ENCODE data around the gene SHISA5. TPM values are rescaled to one million over a fixed set of nuclear protein-coding genes. Genes with fewer than 3 reads are reported as not detected.
A peak's percentile ranks its signal among the peaks of the same experiment; 100 is the strongest.

SHISA5 gene
- total and polyA plus RNA-seq, 2 of the 8 experiments (the other 6 are each of a cell fraction or from before 2014, with no cell fraction given) = 196 to 315 TPM

- CTCF ChIA-PET (ENCODE audit: partially characterized antibody) = interaction anchor here (0.7 to 7.7 kb wide), 11 partner anchors 8 to 236 kb away, joined by 3 to 138 read pairs (median 5); no protein-coding TSS in a partner anchor
- H3K36me3 ChIP-seq (ENCODE audit: control insufficient read depth in 2 of 4, insufficient read depth in 4 of 4, low read length in 3 of 4) = peaks cover 4 to 26% (median 12%) of the 10 kb centered on the region in 4 experiments; a peak in 6 of 8 replicates
- H3K79me2 ChIP-seq (ENCODE audit: control insufficient read depth in 1 of 2, insufficient read depth in 2 of 2, low read length in 2 of 2) = peaks cover 27 to 52% of the 10 kb centered on the region in 2 experiments
- H3K56ac ChIP-seq (replicated peaks; ENCODE audit: insufficient read length, low read depth, low read length) = no peak overlapping the region
- peaks cover 4 to 12% of the 10 kb centered on the region in 2 experiments for H4K20me1 ChIP-seq (replicated peaks in 1 of 2; ENCODE audit: control insufficient read depth in 1 of 2, insufficient read depth in 2 of 2, low read length in 2 of 2)
- H3K4me1 ChIP-seq (replicated peaks in 1 of 4; ENCODE audit: control insufficient read depth in 3 of 4, insufficient read depth in 4 of 4, low read length in 3 of 4) = peaks cover 7 to 28% (median 20%) of the 10 kb centered on the region in 4 experiments
- POLR2A ChIA-PET (ENCODE audit: partially characterized antibody) = interaction anchor here (0.9 to 31.5 kb wide), 11 partner anchors 8 to 272 kb away, joined by 3 to 650 read pairs (median 8); partner anchors contain the start of genes ATRIP, CCDC51, TMA7 and ZNF589
- H3K4me3 ChIP-seq (ENCODE audit: extremely low read depth in 1 of 4, insufficient read depth in 2 of 4, low read depth in 3 of 4, low read length in 4 of 4) = peak overlapping the region; percentile 66 to 85 (median 76); a peak in 7 of 8 replicates
- H2BK5ac ChIP-seq (ENCODE audit: low read depth, low read length) = peak overlapping the region; percentile 91; the same call in 1 of the 2 replicates
- no peak overlapping the region for H2BK120ac ChIP-seq (replicated peaks; ENCODE audit: low read depth, low read length)
- H4K91ac ChIP-seq (replicated peaks; ENCODE audit: insufficient read length, low read length) = no peak overlapping the region
- no peak overlapping the region; the same call in 1 of the 2 replicates for H4K8ac ChIP-seq (ENCODE audit: extremely low read depth, insufficient read depth, low read length)
- peaks cover 23% of the 10 kb centered on the region for H3K79me1 ChIP-seq (ENCODE audit: low read depth, low read length)
- no peak overlapping the region for H3K14ac ChIP-seq (ENCODE audit: insufficient read length)
- peak overlapping the region; percentile 74 to 77 for H3K4me2 ChIP-seq (ENCODE audit: insufficient read depth in 1 of 2, low read depth in 2 of 2, low read length in 2 of 2)
- H3K23me2 ChIP-seq (ENCODE audit: low read depth, low read length) = peaks cover 12% of the 10 kb centered on the region
- DNase-seq (ENCODE audit: low read depth in 1 of 2, low spot score in 2 of 2) = no peak
- H3K9ac ChIP-seq (replicated peaks in 1 of 4; ENCODE audit: extremely low read depth in 1 of 4, low read depth in 3 of 4, low read length in 3 of 4) = peak overlapping the region in 3 of 4 experiments; percentile 42 to 45 (median 45); a peak in 5 of 7 replicates
- 92% methylated on average over 1 of the region's 1 CpG; no CpG with 5 or more reads in 1 of the 2 experiments for WGBS, 2 experiments (ENCODE audit: extremely low coverage in 1 of 2, insufficient coverage in 1 of 2, insufficient read length in 1 of 2, insufficient replicate concordance in 2 of 2, low coverage in 1 of 2, low lambda C conversion rate in 2 of 2, missing lambda C conversion rate in 1 of 2)
- H3K23ac ChIP-seq (ENCODE audit: insufficient read length) = no peak overlapping the region
- H2AK5ac ChIP-seq (ENCODE audit: low read depth, low read length) = peak overlapping the region; percentile 93; the same call in 1 of the 2 replicates
- H3K18ac ChIP-seq (ENCODE audit: extremely low read depth, low read length) = peak overlapping the region; percentile 89
- peak overlapping the region; percentile 81; the same call in 1 of the 2 replicates for H2BK12ac ChIP-seq (ENCODE audit: low read depth, low read length)
- no peak overlapping the region for H2AFZ ChIP-seq (ENCODE audit: low read length)
- H3K27me3 ChIP-seq (replicated peaks in 1 of 4; ENCODE audit: control insufficient read depth in 3 of 4, extremely low read depth in 1 of 4, insufficient read depth in 3 of 4, low read length in 3 of 4) = no peaks in the 10 kb centered on the region
- H2BK15ac ChIP-seq (ENCODE audit: low read length) = peak overlapping the region; percentile 97; the same call in 1 of the 2 replicates
- 0 out of 2 replicates have a peak overlapping the region, but pooled peaks have one; percentile 53 for H2BK20ac ChIP-seq (ENCODE audit: low read length)
- H3K27ac ChIP-seq (ENCODE audit: low read depth, low read length) = peak overlapping the region; percentile 76; the same call in 1 of the 2 replicates
- H4K5ac ChIP-seq (ENCODE audit: insufficient read length, low read depth, low read length) = no peak overlapping the region
- no peak for FAIRE-seq
- H3K4ac ChIP-seq (replicated peaks; ENCODE audit: insufficient read length, low read depth, low read length) = no peak overlapping the region
- H3K9me3 ChIP-seq (ENCODE audit: insufficient read depth in 2 of 2, low read depth in 1 of 2, low read length in 1 of 2) = no peaks in the 10 kb centered on the region
- no peak for TF ChIP-seq EZH2 (IDR thresholded peaks at IDR 0.05; ENCODE audit: low read depth, low read length, severe bottlenecking)
- TF ChIP-seq NRF1 (IDR thresholded peaks at IDR 0.05; ENCODE audit: low read depth, low read length) = no peak
- no peak for TF ChIP-seq HDAC2 (IDR thresholded peaks at IDR 0.05; ENCODE audit: borderline replicate concordance in 1 of 2, low read depth in 2 of 2, low read length in 2 of 2)
- no peak for TF ChIP-seq USF2 (IDR thresholded peaks at IDR 0.05; ENCODE audit: low read length)
- TF ChIP-seq BRCA1 (IDR thresholded peaks at IDR 0.05; ENCODE audit: low read depth, low read length) = no peak
- no peak for TF ChIP-seq TAF1 (IDR thresholded peaks at IDR 0.05; ENCODE audit: low read depth, low read length)
- no peak for TF ChIP-seq JUND (IDR thresholded peaks at IDR 0.05; ENCODE audit: low read length)
- TF ChIP-seq, protein P1, sequence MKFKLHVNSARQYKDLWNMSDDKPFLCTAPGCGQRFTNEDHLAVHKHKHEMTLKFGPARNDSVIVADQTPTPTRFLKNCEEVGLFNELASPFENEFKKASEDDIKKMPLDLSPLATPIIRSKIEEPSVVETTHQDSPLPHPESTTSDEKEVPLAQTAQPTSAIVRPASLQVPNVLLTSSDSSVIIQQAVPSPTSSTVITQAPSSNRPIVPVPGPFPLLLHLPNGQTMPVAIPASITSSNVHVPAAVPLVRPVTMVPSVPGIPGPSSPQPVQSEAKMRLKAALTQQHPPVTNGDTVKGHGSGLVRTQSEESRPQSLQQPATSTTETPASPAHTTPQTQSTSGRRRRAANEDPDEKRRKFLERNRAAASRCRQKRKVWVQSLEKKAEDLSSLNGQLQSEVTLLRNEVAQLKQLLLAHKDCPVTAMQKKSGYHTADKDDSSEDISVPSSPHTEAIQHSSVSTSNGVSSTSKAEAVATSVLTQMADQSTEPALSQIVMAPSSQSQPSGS (IDR thresholded peaks at IDR 0.05; ENCODE audit: low read length) = no peak
- no peak for TF ChIP-seq POLR2A (IDR thresholded peaks at IDR 0.05; ENCODE audit: control extremely low read depth in 1 of 2, low read depth in 2 of 2, low read length in 2 of 2)
- no peak for TF ChIP-seq SP4 (IDR thresholded peaks at IDR 0.05; ENCODE audit: low read length)
Measured at GRCh38 chr3:48430708-48431101, 73.3 kb downstream of the SHISA5 start.

Measured in H1 (cell line).